B cell (primary cell): ENCODE measurements around the gene PARD3B. TPM values are rescaled to one million over a fixed set of nuclear protein-coding genes. Genes with fewer than 3 reads are reported as not detected.

Experiments
- ATAC-seq: fragments of 200-7000 bp; cut with Tn5 transposase; one replicate; pipeline ENCODE4 v1.10.0; 2021; ENCODE audit warnings: low read depth, mild to moderate bottlenecking, moderate number of reproducible peaks, moderate library complexity
- CTCF ChIA-PET: fragments of 350-600 bp; sonication (Branson Sonifier 250); formaldehyde crosslinking; loops from one replicate; lab custom pipeline; 2021; ENCODE audit warnings: antibody characterized with exemption, inconsistent platforms; lab: Charles Lee
- POLR2A ChIA-PET: fragments of 350-600 bp; sonication (Branson Sonifier 250); formaldehyde crosslinking; loops from one replicate; lab custom pipeline; 2021; ENCODE audit warnings: antibody characterized with exemption; lab: Charles Lee
- DNase-seq: peaks from one replicate; pipeline ENCODE4 v3.0.0; 2013
- H2AFZ ChIP-seq: 2 replicates; pipeline ENCODE4 v1.6.1; 2012; ENCODE audit warnings: mild to moderate bottlenecking, low read depth, low read length; ENCODE audit not compliant: insufficient read depth, poor library complexity, severe bottlenecking
- H3K27ac ChIP-seq, 2 donors: 1 replicate in 1 of 2; 2 replicates in 1 of 2; pipeline ENCODE4 v1.5.1; 2012 to 2013; ENCODE audit warnings: low read length in 2 of 2, mild to moderate bottlenecking in 2 of 2, moderate library complexity in 1 of 2
- H3K27me3 ChIP-seq, 4 experiments: fragments of 200-600 bp in 1 of 4; sonication (generic) in 1 of 4; replicated peaks in 1 of 4; 1 replicate in 2 of 4; 2 replicates in 2 of 4; pipeline versions ENCODE4 v1.6.1 to v1.7.0; 2013 to 2016; ENCODE audit warnings: low read length in 3 of 4, mild to moderate bottlenecking in 2 of 4, mixed read lengths in 1 of 4, moderate library complexity in 1 of 4; ENCODE audit not compliant: insufficient read depth in 4 of 4, control insufficient read depth in 3 of 4; ENCODE audit errors: control extremely low read depth in 1 of 4
- H3K36me3 ChIP-seq, 2 experiments: replicated peaks in 1 of 2; 1 replicate in 1 of 2; 2 replicates in 1 of 2; pipeline versions ENCODE4 v1.6.1 to v1.7.1; 2013; ENCODE audit warnings: low read length in 1 of 2; ENCODE audit not compliant: insufficient read depth in 2 of 2, control insufficient read depth in 1 of 2; ENCODE audit errors: control extremely low read depth in 1 of 2, extremely low read depth in 1 of 2
- H3K4me1 ChIP-seq, 2 donors: fragments of 200-600 bp in 1 of 2; sonication (generic) in 1 of 2; 1 replicate in 1 of 2; 2 replicates in 1 of 2; pipeline versions ENCODE4 v1.5.1 to v1.6.1; 2013 to 2017; ENCODE audit warnings: low read length in 2 of 2; ENCODE audit not compliant: control insufficient read depth in 2 of 2, insufficient read depth in 2 of 2
- H3K4me2 ChIP-seq: replicated peaks from 2 replicates; pipeline ENCODE3; 2012; ENCODE audit warnings: mild to moderate bottlenecking, low read depth, low read length; ENCODE audit not compliant: poor library complexity, severe bottlenecking
- H3K4me3 ChIP-seq, 5 experiments: fragments of 200-600 bp in 1 of 5; sonication (generic) in 1 of 5; 1 replicate in 3 of 5; 2 replicates in 2 of 5; pipeline versions ENCODE4 v1.5.1 to v1.7.0; 2011 to 2016; ENCODE audit warnings: low read length in 4 of 5, mild to moderate bottlenecking in 4 of 5, low read depth in 2 of 5, control low read depth in 1 of 5, moderate library complexity in 1 of 5; ENCODE audit not compliant: insufficient read depth in 1 of 5; ENCODE audit errors: control extremely low read depth in 1 of 5, extremely low read depth in 1 of 5
- H3K79me2 ChIP-seq: fragments of 200-600 bp; sonication (generic); one replicate; pipeline ENCODE4 v1.6.0; 2016; ENCODE audit warnings: low read length; ENCODE audit not compliant: control insufficient read depth, insufficient read depth
- H3K9ac ChIP-seq: fragments of 200-600 bp; sonication (generic); 2 replicates; pipeline ENCODE4 v1.6.1; 2017; ENCODE audit warnings: mild to moderate bottlenecking, low read length, moderate library complexity
- H3K9me3 ChIP-seq, 3 donors: one replicate each; pipeline versions ENCODE4 v1.6.1 to v1.7.1; 2013; ENCODE audit warnings: low read length in 2 of 3; ENCODE audit not compliant: control insufficient read depth in 2 of 3, insufficient read depth in 1 of 3; ENCODE audit errors: control extremely low read depth in 1 of 3
- H4K20me1 ChIP-seq: 2 replicates; pipeline ENCODE4 v1.6.0; 2012; ENCODE audit warnings: mild to moderate bottlenecking, low read length; ENCODE audit not compliant: insufficient read depth, control insufficient read depth, poor library complexity, severe bottlenecking
- H3K27ac Mint-ChIP-seq: one replicate; pipeline ENCODE4 v1.8.0; 2021; ENCODE audit warnings: mixed read lengths
- H3K27me3 Mint-ChIP-seq: one replicate; pipeline ENCODE4 v1.8.0; 2021; ENCODE audit warnings: mixed read lengths
- H3K4me1 Mint-ChIP-seq: one replicate; pipeline ENCODE4 v1.8.0; 2021; ENCODE audit warnings: mixed read lengths
- H3K4me3 Mint-ChIP-seq: one replicate; pipeline ENCODE4 v1.8.0; 2021; ENCODE audit warnings: mixed read lengths
- H3K9me3 Mint-ChIP-seq: one replicate; pipeline ENCODE4 v1.8.0; 2022; ENCODE audit warnings: mixed read lengths; ENCODE audit not compliant: insufficient read depth
- EZH2 ChIP-seq: IDR thresholded peaks from 2 replicates; pipeline ENCODE4 v1.6.1; 2012; ENCODE audit warnings: borderline replicate concordance, low read depth, mild to moderate bottlenecking, moderate library complexity, low read length; ENCODE audit not compliant: insufficient read depth, poor library complexity, severe bottlenecking
- whole genome bisulfite sequencing: methylation state at CpG from one replicate; pipeline ENCODE4 v1.1.5; 2013; ENCODE audit warnings: missing lambda C conversion rate; ENCODE audit not compliant: insufficient coverage; 5-methylcytosine and 5-hydroxymethylcytosine counted together
- intact Hi-C: fragments of 100-400 bp; cut with micrococcal nuclease; formaldehyde crosslinking; loops from one replicate; pipeline ENCODE4 v1.10.0; 2022
- polyA plus RNA-seq: library from polyadenylated mRNA; depleted of rRNA; stranded (reverse); fragments of >200 nt; gene quantifications from 2 replicates; pipeline ENCODE4 v1.2.3, GENCODE V29; 2012
- total RNA-seq, 2 donors: library from RNA; stranded (reverse); fragments of 120-200 nt in 1 of 2; gene quantifications; 1 replicate in 1 of 2; 2 replicates in 1 of 2; pipeline versions ENCODE4 v1.2.3 to v1.2.4, GENCODE V29; 2013 to 2022
- TF ChIP-seq, protein P1 (sequence below): fragments of 200-600 bp; IDR thresholded peaks from one replicate; pipeline ENCODE4 v1.8.0; 2022; ENCODE audit warnings: antibody characterized with exemption, mild to moderate bottlenecking

The PARD3B gene
- total and polyA plus RNA-seq, 2 donors (not counting 1 experiment from before 2014, with no cell fraction given): not detected

- no peak overlapping the region for H3K27ac ChIP-seq
- TF ChIP-seq, protein P1, sequence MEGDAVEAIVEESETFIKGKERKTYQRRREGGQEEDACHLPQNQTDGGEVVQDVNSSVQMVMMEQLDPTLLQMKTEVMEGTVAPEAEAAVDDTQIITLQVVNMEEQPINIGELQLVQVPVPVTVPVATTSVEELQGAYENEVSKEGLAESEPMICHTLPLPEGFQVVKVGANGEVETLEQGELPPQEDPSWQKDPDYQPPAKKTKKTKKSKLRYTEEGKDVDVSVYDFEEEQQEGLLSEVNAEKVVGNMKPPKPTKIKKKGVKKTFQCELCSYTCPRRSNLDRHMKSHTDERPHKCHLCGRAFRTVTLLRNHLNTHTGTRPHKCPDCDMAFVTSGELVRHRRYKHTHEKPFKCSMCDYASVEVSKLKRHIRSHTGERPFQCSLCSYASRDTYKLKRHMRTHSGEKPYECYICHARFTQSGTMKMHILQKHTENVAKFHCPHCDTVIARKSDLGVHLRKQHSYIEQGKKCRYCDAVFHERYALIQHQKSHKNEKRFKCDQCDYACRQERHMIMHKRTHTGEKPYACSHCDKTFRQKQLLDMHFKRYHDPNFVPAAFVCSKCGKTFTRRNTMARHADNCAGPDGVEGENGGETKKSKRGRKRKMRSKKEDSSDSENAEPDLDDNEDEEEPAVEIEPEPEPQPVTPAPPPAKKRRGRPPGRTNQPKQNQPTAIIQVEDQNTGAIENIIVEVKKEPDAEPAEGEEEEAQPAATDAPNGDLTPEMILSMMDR: no peak
- no peak for TF ChIP-seq EZH2
- no peak for DNase-seq
- H3K79me2 ChIP-seq: no peaks in the 10 kb centered on the region
- no peaks in the 10 kb centered on the region for H3K9me3 Mint-ChIP-seq
- ChIA-PET POLR2A (no interaction called here), CTCF (no interaction called here)
- no peaks in the 10 kb centered on the region for H3K9me3 ChIP-seq
- H3K4me3 Mint-ChIP-seq: no peak overlapping the region
- no peak overlapping the region for H3K4me3 ChIP-seq
- no peak for ATAC-seq
- 80% methylated on average over 1 of the region's 3 CpGs for WGBS
- H3K4me1 ChIP-seq: no peaks in the 10 kb centered on the region
- no peak overlapping the region for H3K4me2 ChIP-seq
- H3K27ac Mint-ChIP-seq: no peak overlapping the region
- H3K36me3 ChIP-seq: no peaks in the 10 kb centered on the region
- no peak overlapping the region for H2AFZ ChIP-seq
- H3K27me3 Mint-ChIP-seq: peaks cover 18% of the 10 kb centered on the region
- H3K9ac ChIP-seq: no peak overlapping the region
- no peaks in the 10 kb centered on the region for H3K4me1 Mint-ChIP-seq
- H4K20me1 ChIP-seq: no peaks in the 10 kb centered on the region
- H3K27me3 ChIP-seq: no peaks in the 10 kb centered on the region
- intact Hi-C loops: no loop called here
These were observed 953.7 kb downstream of the PARD3B start for GRCh38 chr2:205499006-205499405.

DNA sequence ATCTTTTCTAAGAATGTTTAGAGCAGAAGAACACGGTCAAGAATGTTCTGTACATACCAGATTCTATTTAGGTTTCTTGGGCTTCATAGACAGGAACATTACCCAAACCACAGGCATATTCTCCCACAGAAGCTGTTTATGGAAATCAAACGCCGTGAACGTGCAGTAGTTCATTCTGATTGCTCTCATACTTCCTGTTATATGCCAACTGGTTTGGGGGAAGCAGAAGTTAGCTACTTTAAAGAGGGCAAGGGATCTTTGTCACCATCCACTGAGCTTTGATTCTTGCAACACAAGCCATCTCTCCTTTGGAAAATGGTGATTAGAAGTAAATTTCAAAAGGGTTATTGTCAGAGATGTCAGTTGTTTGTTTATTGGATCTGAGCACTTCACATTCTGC lies 954.8 kb downstream of the PARD3B start:
- TF ChIP-seq EZH2: no peak
- TF ChIP-seq, protein P1: no peak
- intact Hi-C loops: no loop called here
- no peak for ATAC-seq
- H3K79me2 ChIP-seq: no peaks in the 10 kb centered on the region
- no peak for DNase-seq
- H3K4me3 ChIP-seq: no peak overlapping the region
- H3K4me2 ChIP-seq: no peak overlapping the region
- POLR2A ChIA-PET: no interaction called here
- H3K9ac ChIP-seq: no peak overlapping the region
- H2AFZ ChIP-seq: no peak overlapping the region
- no peaks in the 10 kb centered on the region for H3K4me1 ChIP-seq
- H3K27me3 ChIP-seq: no peaks in the 10 kb centered on the region
- no peaks in the 10 kb centered on the region for H3K9me3 Mint-ChIP-seq
- H3K27ac Mint-ChIP-seq: no peak overlapping the region
- H3K4me1 Mint-ChIP-seq: no peaks in the 10 kb centered on the region
- no peaks in the 10 kb centered on the region for H3K36me3 ChIP-seq
- WGBS: 0% methylated on average over 1 of the region's 4 CpGs
- CTCF ChIA-PET: no interaction called here
- H3K27me3 Mint-ChIP-seq: peaks cover 18% of the 10 kb centered on the region
- no peak overlapping the region for H3K4me3 Mint-ChIP-seq
- H4K20me1 ChIP-seq: no peaks in the 10 kb centered on the region
- no peak overlapping the region for H3K27ac ChIP-seq
- H3K9me3 ChIP-seq: no peaks in the 10 kb centered on the region
